GM10847 (cell line): Measurements from ENCODE around the gene TLN1.

Source experiments
- POLR2A ChIP-seq: IDR thresholded peaks from 2 replicates; pipeline ENCODE4 v1.6.1; 2011; ENCODE audit not compliant: insufficient read length; ENCODE audit errors: extremely low read depth

Gene TLN1

DNA sequence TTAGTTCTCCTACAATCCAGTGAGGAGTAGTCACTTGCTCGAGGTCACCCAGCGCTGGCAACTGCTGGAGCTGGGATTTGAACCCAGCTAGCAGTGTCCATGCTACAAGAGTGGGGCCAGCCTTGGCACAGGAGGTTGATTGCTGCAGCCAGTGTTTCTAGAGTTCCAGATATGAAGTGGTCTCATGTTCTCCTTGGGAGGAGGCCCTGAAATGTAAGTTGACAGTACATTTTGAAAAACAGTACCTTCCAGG, 73.1 kb downstream of the TLN1 start:
- TF ChIP-seq POLR2A: no peak

DNA sequence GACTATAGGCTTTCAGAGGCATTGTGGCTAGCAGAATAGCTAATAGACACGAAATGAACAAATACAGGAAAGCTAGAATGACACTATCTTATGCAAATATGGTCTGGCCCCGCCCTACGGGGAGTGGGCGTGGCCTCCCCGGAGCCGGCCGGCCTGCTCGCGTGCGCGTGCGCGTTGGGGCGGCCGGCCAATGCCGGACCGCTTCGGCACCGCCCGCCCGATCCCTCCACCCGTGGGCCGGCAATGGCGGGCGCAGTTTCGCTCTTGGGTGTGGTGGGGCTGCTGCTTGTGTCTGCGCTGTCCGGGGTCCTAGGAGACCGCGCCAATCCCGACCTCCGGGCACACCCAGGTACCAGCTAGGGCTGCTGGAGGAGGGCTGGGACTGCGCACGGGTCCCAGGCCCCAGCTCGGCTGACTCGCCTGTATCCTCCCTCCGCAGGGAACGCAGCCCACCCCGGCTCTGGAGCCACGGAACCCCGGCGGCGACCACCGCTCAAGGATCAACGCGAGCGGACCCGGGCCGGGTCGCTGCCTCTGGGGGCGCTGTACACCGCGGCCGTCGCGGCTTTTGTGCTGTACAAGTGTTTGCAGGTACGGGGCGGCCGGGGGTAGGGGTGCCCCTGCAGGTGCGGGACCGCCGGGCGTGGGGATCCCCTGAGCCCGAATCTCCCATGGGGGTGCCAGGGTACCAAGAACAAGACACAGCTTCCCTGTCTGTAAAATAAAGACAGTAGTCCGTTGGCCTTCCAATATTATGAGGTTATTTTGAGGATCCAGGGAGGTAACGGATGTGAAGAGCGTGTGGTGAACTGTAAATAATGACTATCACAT, 73.6 kb downstream of the TLN1 start, which contains the start of gene CCDC107:
CCDC107 (plus strand) TSS at position 156 of the 831 bp plus-strand sequence; CDS start at position 244, 88 bp downstream.
- peak; percentile 89 for TF ChIP-seq POLR2A

DNA sequence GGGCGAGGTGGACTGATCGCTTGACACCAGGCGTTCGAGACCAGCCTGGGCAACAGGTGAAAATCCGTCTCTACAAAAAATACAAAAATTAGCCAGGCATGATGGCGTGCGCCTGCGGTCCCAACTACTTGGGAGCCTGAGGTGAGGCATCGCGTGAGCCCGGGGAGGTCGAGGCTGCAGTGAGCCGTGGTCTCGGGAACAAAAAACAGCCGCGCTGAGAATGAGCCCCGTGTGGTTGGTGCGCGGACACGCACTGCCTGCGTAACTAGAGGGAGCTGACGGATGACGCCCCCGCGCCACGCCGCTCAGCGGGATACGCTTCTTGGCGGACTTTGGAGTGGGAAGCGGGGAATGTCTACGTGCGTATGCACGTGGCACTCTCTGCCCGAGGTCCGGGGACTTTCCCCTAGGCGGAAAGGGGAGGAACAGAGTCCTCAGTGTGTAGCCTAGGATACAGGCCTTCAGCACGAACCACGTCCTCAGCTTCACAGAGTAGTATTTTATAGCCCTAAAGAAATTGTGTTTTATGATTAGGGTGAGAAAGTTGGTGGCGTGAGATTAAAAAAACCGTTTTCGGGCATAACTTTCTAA, 74.4 kb downstream of the TLN1 start, which contains the start of gene RMRP:
RMRP (minus strand) TSS at position 474 of the 591 bp plus-strand sequence.
- TF ChIP-seq POLR2A: no peak

DNA sequence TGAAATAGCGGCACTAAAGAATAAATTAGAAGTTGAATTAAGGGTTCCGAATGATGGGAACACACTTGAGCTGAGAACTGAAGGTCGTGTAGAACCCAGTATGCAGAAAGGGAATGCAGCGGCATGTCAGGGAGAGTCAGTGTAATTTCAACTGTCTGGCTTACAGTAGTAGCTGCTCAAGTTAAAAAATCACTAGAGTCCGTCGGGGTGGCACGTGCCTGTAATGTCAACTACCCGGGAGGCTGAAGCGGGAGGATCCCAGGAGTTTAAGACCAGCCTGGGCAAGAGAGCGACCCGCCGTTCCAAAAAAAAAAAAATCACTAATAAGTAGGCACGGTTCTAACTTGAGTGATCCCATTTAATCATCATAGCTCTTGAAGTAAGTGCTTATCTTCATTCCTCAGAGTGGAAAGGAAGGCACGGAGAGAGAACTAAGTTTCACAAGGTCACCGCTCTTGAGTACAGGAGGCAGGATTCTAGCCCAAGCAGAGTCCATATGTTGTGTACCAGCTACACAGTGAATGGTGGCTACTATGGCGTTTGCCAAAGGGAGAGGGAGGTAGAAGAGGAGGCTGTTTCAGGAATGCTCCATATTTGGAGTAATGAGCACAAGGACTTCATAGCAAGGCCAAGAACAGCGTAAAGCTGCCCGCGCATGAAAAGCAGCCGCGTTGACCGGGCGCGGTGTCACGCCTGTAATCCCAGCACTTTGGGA, 75.0 kb downstream of the TLN1 start:
- no peak for TF ChIP-seq POLR2A

DNA sequence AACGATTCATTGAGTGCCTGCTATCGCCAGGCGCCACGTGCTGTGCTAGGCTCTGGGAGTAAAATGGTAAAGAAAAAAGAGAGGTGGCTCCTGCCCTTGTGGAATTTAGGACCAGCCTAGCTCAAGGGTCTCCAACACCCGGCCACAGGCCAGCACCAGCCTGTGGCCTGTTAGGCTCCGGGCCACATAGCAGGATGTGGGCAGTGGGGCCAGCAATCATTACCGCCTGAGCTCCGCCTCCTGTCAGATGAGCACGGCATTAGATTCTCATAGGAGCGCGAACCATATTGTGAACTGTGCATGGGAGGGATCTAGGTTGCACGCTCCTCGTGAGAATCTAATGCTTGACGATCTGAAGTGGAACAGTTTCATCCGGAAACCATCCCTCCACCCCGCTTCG, 75.6 kb downstream of the TLN1 start:
- TF ChIP-seq POLR2A: no peak

DNA sequence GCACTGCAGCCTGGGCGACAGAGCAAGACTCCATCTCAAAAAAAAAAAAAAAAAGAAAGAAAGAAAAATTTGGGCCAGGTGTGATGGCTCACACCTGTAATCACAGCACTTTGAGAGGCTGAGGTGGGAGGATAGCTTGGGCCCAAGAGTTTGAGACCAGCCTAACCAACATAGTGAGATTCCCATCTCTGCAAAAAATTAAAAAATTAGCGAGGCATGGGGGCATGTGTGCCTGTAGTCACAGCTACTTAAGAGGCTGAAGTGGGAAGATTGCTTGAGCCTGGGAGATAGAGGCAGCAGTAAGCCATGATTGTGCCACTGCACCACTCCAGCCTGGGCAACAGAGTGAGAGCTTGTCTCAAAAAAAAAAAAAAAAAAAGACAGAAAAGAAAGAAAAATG, 78.4 kb downstream of the TLN1 start:
- no peak for TF ChIP-seq POLR2A

DNA sequence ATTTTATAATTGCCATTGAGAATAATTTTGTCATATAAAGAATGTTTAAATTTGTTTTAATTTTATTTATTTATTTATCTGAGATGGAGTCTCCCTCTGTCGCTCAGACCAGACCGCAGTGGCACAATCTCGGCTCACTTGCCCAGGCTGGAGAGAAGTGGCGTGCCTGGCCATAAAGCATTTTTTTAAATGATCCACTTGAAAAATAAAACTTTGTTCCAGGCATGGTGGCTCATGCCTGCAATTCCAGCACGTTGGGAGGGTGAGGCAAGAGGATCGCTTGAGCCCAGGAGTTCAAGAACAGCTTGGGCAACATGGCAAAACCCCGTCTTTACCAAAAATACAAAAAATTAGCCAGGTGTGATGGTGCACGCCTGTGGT, 79.2 kb downstream of the TLN1 start:
- TF ChIP-seq POLR2A: no peak

DNA sequence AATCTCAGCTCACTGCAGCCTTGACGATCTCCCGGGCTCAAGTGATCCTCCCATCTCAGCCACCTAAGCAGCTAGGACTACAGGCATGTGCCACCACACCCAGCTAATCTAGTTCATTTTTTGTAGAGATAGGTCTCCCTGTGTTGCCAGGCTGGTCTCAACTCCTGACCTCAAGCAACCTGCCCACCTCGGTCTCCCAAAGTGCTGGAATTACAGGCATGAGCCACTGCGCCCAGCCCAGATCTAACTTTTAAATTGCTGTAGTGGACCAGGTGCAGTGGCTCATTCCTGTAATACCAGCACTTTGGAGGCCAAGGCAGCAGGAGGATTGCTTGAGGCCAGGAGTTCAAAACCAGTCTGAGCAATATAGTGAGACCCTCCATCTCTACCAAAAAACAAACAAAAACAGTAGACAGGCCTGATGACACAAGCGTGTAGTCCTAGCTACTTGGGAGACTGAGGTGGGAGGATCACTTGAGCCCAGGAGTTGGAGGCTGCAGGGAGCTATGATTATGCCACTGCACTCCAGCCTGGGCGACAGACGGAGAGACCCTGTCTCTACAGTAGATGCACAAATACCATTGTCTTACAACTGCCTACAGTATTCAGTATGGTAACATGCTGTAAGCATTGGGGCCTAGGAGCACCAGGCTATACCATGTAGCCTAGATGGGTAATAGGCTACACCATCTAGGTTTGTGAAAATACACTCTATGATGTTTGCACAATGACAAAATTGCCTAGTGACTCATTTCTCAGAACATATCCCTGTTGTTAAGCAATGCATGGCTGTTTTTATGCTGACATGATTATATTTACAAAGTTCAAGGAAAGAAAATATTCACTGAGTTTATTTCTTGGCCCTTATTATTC, 79.8 kb downstream of the TLN1 start:
- no peak for TF ChIP-seq POLR2A

DNA sequence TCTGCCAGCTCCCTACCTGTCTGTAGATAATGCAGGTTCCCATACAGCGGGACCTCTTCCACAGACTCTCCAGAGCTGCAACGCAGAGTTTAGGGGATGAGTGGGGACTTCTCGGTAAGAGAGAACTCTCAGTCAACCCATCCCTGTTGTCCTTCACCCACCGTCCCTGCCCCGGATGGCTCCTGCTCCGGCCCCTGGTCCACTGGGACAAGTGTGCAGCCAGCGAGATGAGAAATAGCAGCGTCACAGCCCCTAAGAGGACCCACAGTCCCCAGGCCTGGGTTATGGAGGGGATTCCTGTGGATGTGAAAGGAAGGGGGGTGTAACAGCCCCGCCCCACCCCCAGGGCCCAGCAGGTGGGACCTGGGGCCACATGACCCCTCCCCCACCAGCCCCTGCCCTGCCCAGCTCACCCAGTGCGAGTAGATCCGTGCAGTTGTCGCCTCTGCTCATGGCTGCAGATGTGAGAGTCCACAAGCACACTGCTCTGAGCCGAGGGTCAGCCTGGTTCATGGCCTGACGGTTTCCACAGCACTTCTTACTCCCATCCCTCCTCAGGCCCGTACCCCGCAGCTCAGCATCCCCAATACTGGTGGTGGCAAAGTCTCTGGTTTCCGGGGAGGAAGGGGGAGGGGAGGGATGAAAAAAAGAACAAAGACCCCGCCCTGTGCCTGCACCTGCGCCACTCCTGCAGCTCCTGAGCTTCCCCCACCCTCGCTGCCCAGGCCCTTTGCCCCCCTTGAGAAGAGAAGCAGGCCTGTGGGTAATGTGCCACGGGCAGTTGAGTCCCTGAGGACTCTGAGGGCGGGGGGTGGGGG, 81.4 kb downstream of the TLN1 start, which contains the start of gene SIT1:
SIT1 (minus strand) TSS at position 591 of the 818 bp plus-strand sequence; CDS start at position 513, 78 bp downstream.
- TF ChIP-seq POLR2A: peak; percentile 40

DNA sequence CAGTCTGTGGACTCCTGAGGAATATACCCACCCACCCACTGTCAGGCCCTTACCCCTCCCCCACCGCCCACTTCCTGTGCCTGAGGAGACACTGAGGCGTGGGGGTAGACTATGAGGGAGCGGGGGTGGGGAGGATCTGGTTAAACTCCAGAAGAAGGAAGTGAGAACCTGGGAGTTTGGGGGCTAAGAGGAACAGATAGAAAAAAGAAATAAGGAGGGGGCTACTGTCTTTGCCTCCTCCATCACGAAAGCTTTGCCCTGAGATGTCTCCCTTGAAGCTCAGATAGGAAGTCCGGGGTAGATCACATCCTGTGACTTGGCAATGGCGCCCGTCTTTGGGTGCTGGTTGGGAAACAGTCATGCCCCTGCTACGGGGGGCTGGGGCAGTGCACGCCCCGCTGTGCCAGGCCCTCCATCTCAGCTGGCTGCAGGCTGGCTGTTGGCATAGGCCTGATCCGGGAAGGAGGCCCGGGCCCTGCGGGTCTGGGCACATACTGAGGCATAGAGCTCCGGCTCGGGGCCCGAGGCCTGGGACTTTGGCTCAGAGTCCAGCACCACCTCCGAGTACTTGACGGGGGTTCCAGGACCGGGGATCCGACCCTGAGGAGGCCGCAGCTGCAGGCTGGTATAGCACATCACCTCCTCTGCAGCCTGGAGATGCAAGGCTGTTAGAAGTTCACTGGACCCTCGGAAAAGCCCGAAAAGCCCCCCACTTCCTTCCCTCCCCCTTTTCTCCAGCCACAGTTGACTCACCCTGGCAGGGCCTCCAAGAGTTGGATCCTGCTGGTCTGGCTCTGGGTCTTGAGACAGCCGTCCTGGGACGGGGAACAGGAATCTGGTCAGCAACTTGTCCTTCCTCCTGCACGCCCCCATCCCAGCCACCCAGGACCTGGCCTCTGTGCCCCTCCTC, 82.3 kb downstream of the TLN1 start:
- TF ChIP-seq POLR2A: no peak
